Neural cell (in vitro differentiated cells): ENCODE measurements around the gene ACTN4.

Experiments
- EP300 ChIP-seq: fragments of 450-650 bp; conservative IDR thresholded peaks from 2 replicates; pipeline ENCODE4 v1.6.1; 2014; ENCODE audit warnings: antibody characterized with exemption, mild to moderate bottlenecking, moderate library complexity; ENCODE audit not compliant: poor library complexity, severe bottlenecking
- EZH2 ChIP-seq: fragments of 200-600, 300-800 bp; shearing (Covaris generic), sonication (generic); IDR thresholded peaks from 2 replicates; pipeline ENCODE4 v1.6.1; 2014; ENCODE audit warnings: antibody characterized with exemption, low read length, borderline replicate concordance, mild to moderate bottlenecking; ENCODE audit not compliant: insufficient read depth, poor library complexity, severe bottlenecking
- MXI1 ChIP-seq: fragments of 450-650 bp; conservative IDR thresholded peaks from 2 replicates; pipeline ENCODE4 v1.6.1; 2014; ENCODE audit warnings: antibody characterized with exemption, mild to moderate bottlenecking; ENCODE audit not compliant: poor library complexity, severe bottlenecking
- POLR2AphosphoS5 ChIP-seq: IDR thresholded peaks from 2 replicates; pipeline ENCODE4 v1.6.1; 2012
- RAD21 ChIP-seq: fragments of 450-650 bp; conservative IDR thresholded peaks from 2 replicates; pipeline ENCODE4 v1.6.1; 2014; ENCODE audit warnings: antibody characterized with exemption, mild to moderate bottlenecking, moderate library complexity
- REST ChIP-seq: IDR thresholded peaks from 2 replicates; pipeline ENCODE4 v1.6.1; 2012; ENCODE audit warnings: borderline replicate concordance
- SMC3 ChIP-seq: fragments of 450-650 bp; conservative IDR thresholded peaks from 2 replicates; pipeline ENCODE4 v1.6.1; 2014; ENCODE audit warnings: antibody characterized with exemption, mild to moderate bottlenecking, moderate library complexity; ENCODE audit not compliant: poor library complexity
- TAF1 ChIP-seq: IDR thresholded peaks from 2 replicates; pipeline ENCODE4 v1.6.1; 2012; ENCODE audit warnings: low read depth
- TF ChIP-seq, protein P1 (sequence below): fragments of 450-650 bp; IDR thresholded peaks from 2 replicates; pipeline ENCODE4 v1.5.1; 2014; ENCODE audit warnings: antibody characterized with exemption, mild to moderate bottlenecking, moderate library complexity; ENCODE audit not compliant: poor library complexity, severe bottlenecking

GRCh38 chr19:38632476-38633213, 14.8 kb upstream of the ACTN4 start:
- no peak for TF ChIP-seq EP300
- TF ChIP-seq, protein P1, sequence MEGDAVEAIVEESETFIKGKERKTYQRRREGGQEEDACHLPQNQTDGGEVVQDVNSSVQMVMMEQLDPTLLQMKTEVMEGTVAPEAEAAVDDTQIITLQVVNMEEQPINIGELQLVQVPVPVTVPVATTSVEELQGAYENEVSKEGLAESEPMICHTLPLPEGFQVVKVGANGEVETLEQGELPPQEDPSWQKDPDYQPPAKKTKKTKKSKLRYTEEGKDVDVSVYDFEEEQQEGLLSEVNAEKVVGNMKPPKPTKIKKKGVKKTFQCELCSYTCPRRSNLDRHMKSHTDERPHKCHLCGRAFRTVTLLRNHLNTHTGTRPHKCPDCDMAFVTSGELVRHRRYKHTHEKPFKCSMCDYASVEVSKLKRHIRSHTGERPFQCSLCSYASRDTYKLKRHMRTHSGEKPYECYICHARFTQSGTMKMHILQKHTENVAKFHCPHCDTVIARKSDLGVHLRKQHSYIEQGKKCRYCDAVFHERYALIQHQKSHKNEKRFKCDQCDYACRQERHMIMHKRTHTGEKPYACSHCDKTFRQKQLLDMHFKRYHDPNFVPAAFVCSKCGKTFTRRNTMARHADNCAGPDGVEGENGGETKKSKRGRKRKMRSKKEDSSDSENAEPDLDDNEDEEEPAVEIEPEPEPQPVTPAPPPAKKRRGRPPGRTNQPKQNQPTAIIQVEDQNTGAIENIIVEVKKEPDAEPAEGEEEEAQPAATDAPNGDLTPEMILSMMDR = no peak
- no peak for TF ChIP-seq TAF1
- no peak for TF ChIP-seq POLR2AphosphoS5
- no peak for TF ChIP-seq SMC3
- no peak for TF ChIP-seq EZH2
- no peak for TF ChIP-seq REST
- TF ChIP-seq RAD21 = no peak
- TF ChIP-seq MXI1 = no peak
